ENCODE results near the gene MYT1. TPM values are rescaled to one million over a fixed set of nuclear protein-coding genes. Genes with fewer than 3 reads are reported as not detected.

MYT1 gene
- total RNA-seq, 4 donors from 2014 or later = 0.21 TPM; not detected in 3

- no peaks in the 10 kb centered on the region for H3K27me3 ChIP-seq
- DNase-seq = no peak
- H3K4me1 ChIP-seq = no peaks in the 10 kb centered on the region
- no peaks in the 10 kb centered on the region for H3K9me3 ChIP-seq
- no peak overlapping the region for H3K27ac ChIP-seq
- intact Hi-C loops (cut with DNase I; ENCODE audit: low total_unique reads) = no loop called here
- H3K4me3 ChIP-seq = no peak overlapping the region
- TF ChIP-seq POLR2A (IDR thresholded peaks at IDR 0.05) = no peak
- H3K36me3 ChIP-seq = no peaks in the 10 kb centered on the region
Measured at GRCh38 chr20:64239449-64240242, 75.4 kb downstream of the MYT1 start.

GRCh38 chr20:64240243-64241015 lies 76.2 kb downstream of the MYT1 start:
- no peak overlapping the region for H3K4me3 ChIP-seq
- no peaks in the 10 kb centered on the region for H3K36me3 ChIP-seq
- intact Hi-C loops (cut with DNase I; ENCODE audit: low total_unique reads) = no loop called here
- DNase-seq = no peak
- no peaks in the 10 kb centered on the region for H3K4me1 ChIP-seq
- H3K27me3 ChIP-seq = no peaks in the 10 kb centered on the region
- TF ChIP-seq POLR2A (IDR thresholded peaks at IDR 0.05) (no peak), CTCF (IDR thresholded peaks at IDR 0.05) (no peak)
- no peak overlapping the region for H3K27ac ChIP-seq
- no peaks in the 10 kb centered on the region for H3K9me3 ChIP-seq

- Histone ChIP-seq H3K9me3 (no peaks in the 10 kb centered on the region), H3K4me1 (no peaks in the 10 kb centered on the region), H3K27me3 (no peaks in the 10 kb centered on the region), H3K36me3 (no peaks in the 10 kb centered on the region), H3K27ac (no peak overlapping the region), H3K4me3 (no peak overlapping the region)
- no peak for TF ChIP-seq CTCF (IDR thresholded peaks at IDR 0.05)
- no peak for TF ChIP-seq POLR2A (IDR thresholded peaks at IDR 0.05)
- no peak for DNase-seq
- intact Hi-C loops (cut with DNase I; ENCODE audit: low total_unique reads) = no loop called here
Measured at GRCh38 chr20:64241061-64241460, 76.8 kb downstream of the MYT1 start.

- intact Hi-C loops (cut with DNase I; ENCODE audit: low total_unique reads) = no loop called here
- H3K4me1 ChIP-seq = no peaks in the 10 kb centered on the region
- no peak for DNase-seq
- no peaks in the 10 kb centered on the region for H3K36me3 ChIP-seq
- H3K4me3 ChIP-seq = no peak overlapping the region
- H3K9me3 ChIP-seq = no peaks in the 10 kb centered on the region
- H3K27ac ChIP-seq = no peak overlapping the region
- no peak for TF ChIP-seq POLR2A (IDR thresholded peaks at IDR 0.05)
- no peak for TF ChIP-seq CTCF (IDR thresholded peaks at IDR 0.05)
- no peaks in the 10 kb centered on the region for H3K27me3 ChIP-seq
Measured at GRCh38 chr20:64242003-64242796, 77.9 kb downstream of the MYT1 start.

GRCh38 chr20:64242797-64243475 lies 78.7 kb downstream of the MYT1 start:
- peak in 1 of 2 donors; percentile 7 for DNase-seq
- H3K4me1 ChIP-seq = no peaks in the 10 kb centered on the region

More at GRCh38 chr20:64242797-64243475, 78.7 kb downstream of the MYT1 start:
- H3K9me3 ChIP-seq = no peaks in the 10 kb centered on the region
- no peak overlapping the region for H3K27ac ChIP-seq
- H3K4me3 ChIP-seq = no peak overlapping the region
- TF ChIP-seq POLR2A (IDR thresholded peaks at IDR 0.05) = no peak
- no peak for TF ChIP-seq CTCF (IDR thresholded peaks at IDR 0.05)
- H3K27me3 ChIP-seq = no peaks in the 10 kb centered on the region
- H3K36me3 ChIP-seq = no peaks in the 10 kb centered on the region
- intact Hi-C loops (cut with DNase I; ENCODE audit: low total_unique reads) = no loop called here

Data from uterus (tissue), 4 donors.